ENCODE results near the gene SALL4.

Gene SALL4

GRCh38 chr20:51735728-51736600, 66.4 kb downstream of the SALL4 start:
- DNase-seq (ENCODE audit: low read depth), result no peak

GRCh38 chr20:51734876-51735720, 67.2 kb downstream of the SALL4 start:
- no peak for DNase-seq (ENCODE audit: low read depth)

GRCh38 chr20:51733070-51733469, 69.3 kb downstream of the SALL4 start:
- no peak for DNase-seq (ENCODE audit: low read depth)
